ENCODE data around the gene AKAP13. TPM values are rescaled to one million over a fixed set of nuclear protein-coding genes. Genes with fewer than 3 reads are reported as not detected.

The AKAP13 gene
- polyA plus RNA-seq, 1 donor from 2014 or later: 10.0 TPM

DNA sequence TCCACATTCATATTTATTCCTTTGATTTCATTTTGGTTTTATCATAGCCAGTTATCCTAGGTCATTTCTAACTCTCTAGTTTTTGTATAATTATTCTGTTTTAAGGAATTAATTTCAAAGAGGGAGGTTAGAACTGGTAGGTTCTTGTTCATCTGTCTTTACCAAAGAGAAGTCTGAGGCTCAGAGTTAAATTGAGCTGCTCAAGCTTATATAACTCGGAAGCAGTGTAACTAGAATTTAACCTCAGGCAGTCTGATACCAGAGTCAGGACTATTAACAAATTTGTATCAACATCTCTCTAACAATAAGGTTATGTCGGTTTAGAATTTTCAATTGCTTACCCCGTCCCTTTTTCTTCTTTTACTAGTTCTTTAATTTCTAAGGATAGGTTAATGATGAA is 84.1 kb downstream of the AKAP13 start:
- no peak overlapping the region for H2AFZ ChIP-seq (ENCODE audit: low read depth, low read length)
- H3K27ac ChIP-seq (ENCODE audit: low read length): no peak overlapping the region
- no peaks in the 10 kb centered on the region for H3K9me2 ChIP-seq (ENCODE audit: insufficient read depth, low read length)
- no peaks in the 10 kb centered on the region for H3K27me3 ChIP-seq (ENCODE audit: insufficient read depth, low read depth, low read length)
- H3K4me3 ChIP-seq (ENCODE audit: low read length): no peak overlapping the region
- no peaks in the 10 kb centered on the region for H3K36me3 ChIP-seq (ENCODE audit: insufficient read depth, low read length)
- TF ChIP-seq RAD21 (conservative IDR thresholded peaks at IDR 0.05): no peak
- TF ChIP-seq EZH2 (IDR thresholded peaks at IDR 0.05; ENCODE audit: borderline replicate concordance, insufficient read depth, low read length, poor library complexity, severe bottlenecking): no peak
- TF ChIP-seq POLR2AphosphoS5 (IDR thresholded peaks at IDR 0.05): no peak
- TF ChIP-seq SMC3 (conservative IDR thresholded peaks at IDR 0.05; ENCODE audit: poor library complexity): no peak
- no peak for TF ChIP-seq TAF1 (IDR thresholded peaks at IDR 0.05; ENCODE audit: low read depth)
- TF ChIP-seq EP300 (conservative IDR thresholded peaks at IDR 0.05; ENCODE audit: poor library complexity, severe bottlenecking): no peak
- H3K9me3 ChIP-seq (ENCODE audit: low read length): no peaks in the 10 kb centered on the region
- no peaks in the 10 kb centered on the region for H3F3A ChIP-seq (ENCODE audit: insufficient read depth, low read length, poor library complexity, severe bottlenecking)
- H3K79me2 ChIP-seq (replicated peaks; ENCODE audit: insufficient read depth, low read length): peaks cover 4% of the 10 kb centered on the region
- H4K20me1 ChIP-seq (ENCODE audit: insufficient read depth): no peaks in the 10 kb centered on the region
- H3K9ac ChIP-seq (ENCODE audit: low read length): no peak overlapping the region
- no peak overlapping the region for H3K4me2 ChIP-seq (ENCODE audit: low read length)

DNA sequence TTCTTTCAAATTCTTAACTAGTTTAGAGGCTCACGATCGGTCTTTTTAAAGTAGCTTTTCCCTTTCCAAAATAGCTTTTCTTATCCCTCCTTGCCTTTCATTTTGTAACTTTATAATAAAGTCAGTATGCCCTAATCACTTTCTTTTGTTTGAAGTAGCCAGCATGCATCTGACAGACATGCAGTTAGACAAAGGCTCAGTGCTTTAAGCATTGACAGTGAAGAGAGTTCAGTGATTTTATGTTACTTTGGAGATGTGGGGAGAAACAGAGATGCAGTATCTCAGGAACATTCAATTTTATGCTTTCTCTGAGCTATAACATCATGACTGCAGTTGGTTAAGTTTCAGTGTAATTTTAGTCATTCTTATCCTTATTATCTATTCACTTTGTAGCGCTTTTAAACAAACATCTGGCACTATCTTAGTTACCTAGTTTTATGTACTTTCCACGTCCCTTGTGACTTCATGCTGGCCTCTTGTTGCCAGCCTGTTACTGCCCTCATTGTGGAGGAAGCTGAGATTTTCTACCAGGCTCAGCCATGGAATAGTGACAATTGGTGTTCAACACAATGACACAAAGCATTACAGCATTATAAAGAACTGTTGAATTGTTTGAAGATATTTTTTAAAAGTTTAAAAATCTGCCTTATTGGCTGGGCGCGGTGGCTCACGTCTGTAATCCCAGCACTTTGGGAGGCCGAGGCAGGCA is 90.3 kb downstream of the AKAP13 start:
- peaks cover 7% of the 10 kb centered on the region for H3K79me2 ChIP-seq (replicated peaks; ENCODE audit: insufficient read depth, low read length)
- H3K9me2 ChIP-seq (ENCODE audit: insufficient read depth, low read length): no peaks in the 10 kb centered on the region
- H3K27ac ChIP-seq (ENCODE audit: low read length): no peak overlapping the region
- H2AFZ ChIP-seq (ENCODE audit: low read depth, low read length): no peak overlapping the region
- no peaks in the 10 kb centered on the region for H3K27me3 ChIP-seq (ENCODE audit: insufficient read depth, low read depth, low read length)
- H3F3A ChIP-seq (ENCODE audit: insufficient read depth, low read length, poor library complexity, severe bottlenecking): no peaks in the 10 kb centered on the region
- no peaks in the 10 kb centered on the region for H4K20me1 ChIP-seq (ENCODE audit: insufficient read depth)
- TF ChIP-seq POLR2AphosphoS5 (IDR thresholded peaks at IDR 0.05): no peak
- TF ChIP-seq EP300 (conservative IDR thresholded peaks at IDR 0.05; ENCODE audit: poor library complexity, severe bottlenecking): no peak
- TF ChIP-seq EZH2 (IDR thresholded peaks at IDR 0.05; ENCODE audit: borderline replicate concordance, insufficient read depth, low read length, poor library complexity, severe bottlenecking): no peak
- TF ChIP-seq MXI1 (conservative IDR thresholded peaks at IDR 0.05; ENCODE audit: poor library complexity, severe bottlenecking): no peak
- TF ChIP-seq SMC3 (conservative IDR thresholded peaks at IDR 0.05; ENCODE audit: poor library complexity): no peak
- no peak for TF ChIP-seq RAD21 (conservative IDR thresholded peaks at IDR 0.05)
- TF ChIP-seq, protein P1, sequence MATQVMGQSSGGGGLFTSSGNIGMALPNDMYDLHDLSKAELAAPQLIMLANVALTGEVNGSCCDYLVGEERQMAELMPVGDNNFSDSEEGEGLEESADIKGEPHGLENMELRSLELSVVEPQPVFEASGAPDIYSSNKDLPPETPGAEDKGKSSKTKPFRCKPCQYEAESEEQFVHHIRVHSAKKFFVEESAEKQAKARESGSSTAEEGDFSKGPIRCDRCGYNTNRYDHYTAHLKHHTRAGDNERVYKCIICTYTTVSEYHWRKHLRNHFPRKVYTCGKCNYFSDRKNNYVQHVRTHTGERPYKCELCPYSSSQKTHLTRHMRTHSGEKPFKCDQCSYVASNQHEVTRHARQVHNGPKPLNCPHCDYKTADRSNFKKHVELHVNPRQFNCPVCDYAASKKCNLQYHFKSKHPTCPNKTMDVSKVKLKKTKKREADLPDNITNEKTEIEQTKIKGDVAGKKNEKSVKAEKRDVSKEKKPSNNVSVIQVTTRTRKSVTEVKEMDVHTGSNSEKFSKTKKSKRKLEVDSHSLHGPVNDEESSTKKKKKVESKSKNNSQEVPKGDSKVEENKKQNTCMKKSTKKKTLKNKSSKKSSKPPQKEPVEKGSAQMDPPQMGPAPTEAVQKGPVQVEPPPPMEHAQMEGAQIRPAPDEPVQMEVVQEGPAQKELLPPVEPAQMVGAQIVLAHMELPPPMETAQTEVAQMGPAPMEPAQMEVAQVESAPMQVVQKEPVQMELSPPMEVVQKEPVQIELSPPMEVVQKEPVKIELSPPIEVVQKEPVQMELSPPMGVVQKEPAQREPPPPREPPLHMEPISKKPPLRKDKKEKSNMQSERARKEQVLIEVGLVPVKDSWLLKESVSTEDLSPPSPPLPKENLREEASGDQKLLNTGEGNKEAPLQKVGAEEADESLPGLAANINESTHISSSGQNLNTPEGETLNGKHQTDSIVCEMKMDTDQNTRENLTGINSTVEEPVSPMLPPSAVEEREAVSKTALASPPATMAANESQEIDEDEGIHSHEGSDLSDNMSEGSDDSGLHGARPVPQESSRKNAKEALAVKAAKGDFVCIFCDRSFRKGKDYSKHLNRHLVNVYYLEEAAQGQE (IDR thresholded peaks at IDR 0.05; ENCODE audit: borderline replicate concordance): no peak
- TF ChIP-seq, protein P2, sequence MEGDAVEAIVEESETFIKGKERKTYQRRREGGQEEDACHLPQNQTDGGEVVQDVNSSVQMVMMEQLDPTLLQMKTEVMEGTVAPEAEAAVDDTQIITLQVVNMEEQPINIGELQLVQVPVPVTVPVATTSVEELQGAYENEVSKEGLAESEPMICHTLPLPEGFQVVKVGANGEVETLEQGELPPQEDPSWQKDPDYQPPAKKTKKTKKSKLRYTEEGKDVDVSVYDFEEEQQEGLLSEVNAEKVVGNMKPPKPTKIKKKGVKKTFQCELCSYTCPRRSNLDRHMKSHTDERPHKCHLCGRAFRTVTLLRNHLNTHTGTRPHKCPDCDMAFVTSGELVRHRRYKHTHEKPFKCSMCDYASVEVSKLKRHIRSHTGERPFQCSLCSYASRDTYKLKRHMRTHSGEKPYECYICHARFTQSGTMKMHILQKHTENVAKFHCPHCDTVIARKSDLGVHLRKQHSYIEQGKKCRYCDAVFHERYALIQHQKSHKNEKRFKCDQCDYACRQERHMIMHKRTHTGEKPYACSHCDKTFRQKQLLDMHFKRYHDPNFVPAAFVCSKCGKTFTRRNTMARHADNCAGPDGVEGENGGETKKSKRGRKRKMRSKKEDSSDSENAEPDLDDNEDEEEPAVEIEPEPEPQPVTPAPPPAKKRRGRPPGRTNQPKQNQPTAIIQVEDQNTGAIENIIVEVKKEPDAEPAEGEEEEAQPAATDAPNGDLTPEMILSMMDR (IDR thresholded peaks at IDR 0.05; ENCODE audit: poor library complexity, severe bottlenecking): no peak
- no peak for TF ChIP-seq TAF1 (IDR thresholded peaks at IDR 0.05; ENCODE audit: low read depth)
- no peak overlapping the region for H3K4me2 ChIP-seq (ENCODE audit: low read length)
- H3K9me3 ChIP-seq (ENCODE audit: low read length): no peaks in the 10 kb centered on the region
- H3K9ac ChIP-seq (ENCODE audit: low read length): no peak overlapping the region
- H3K4me3 ChIP-seq (ENCODE audit: low read length): no peak overlapping the region
- H3K36me3 ChIP-seq (ENCODE audit: insufficient read depth, low read length): no peaks in the 10 kb centered on the region

Measured in neural cell (in vitro differentiated cells).